Central memory CD8-positive, alpha-beta T cell (primary cell): ENCODE measurements around the gene DNAJC15.

ENCODE experiments used
- ATAC-seq: fragments of 150-1000 bp; cut with Tn5 transposase; replicated peaks from 2 replicates; pipeline ENCODE4 v1.10.0; 2022; ENCODE audit warnings: mild to moderate bottlenecking, moderate FRiP score, moderate number of reproducible peaks; ENCODE audit not compliant: poor library complexity, severe bottlenecking; ENCODE audit errors: extremely low read depth
- DNase-seq, 2 donors: peaks; one replicate each; pipeline ENCODE4 v3.0.0; 2021; ENCODE audit warnings: low spot score in 2 of 2
- H3K27ac Mint-ChIP-seq: one replicate; pipeline ENCODE4 v1.8.0; 2022; ENCODE audit warnings: low read depth, mild to moderate bottlenecking, moderate library complexity, mixed read lengths
- H3K27me3 Mint-ChIP-seq: one replicate; pipeline ENCODE4 v1.8.0; 2022; ENCODE audit warnings: mixed read lengths
- H3K36me3 Mint-ChIP-seq: one replicate; pipeline ENCODE4 v1.8.0; 2022; ENCODE audit warnings: mild to moderate bottlenecking, moderate library complexity, mixed read lengths; ENCODE audit not compliant: insufficient read depth
- H3K4me1 Mint-ChIP-seq: one replicate; pipeline ENCODE4 v1.8.0; 2022; ENCODE audit warnings: mixed read lengths
- H3K4me3 Mint-ChIP-seq: one replicate; pipeline ENCODE4 v1.8.0; 2022; ENCODE audit warnings: mild to moderate bottlenecking, moderate library complexity, mixed read lengths
- H3K9me3 Mint-ChIP-seq: one replicate; pipeline ENCODE4 v1.8.0; 2022; ENCODE audit warnings: mixed read lengths

Gene DNAJC15

DNA sequence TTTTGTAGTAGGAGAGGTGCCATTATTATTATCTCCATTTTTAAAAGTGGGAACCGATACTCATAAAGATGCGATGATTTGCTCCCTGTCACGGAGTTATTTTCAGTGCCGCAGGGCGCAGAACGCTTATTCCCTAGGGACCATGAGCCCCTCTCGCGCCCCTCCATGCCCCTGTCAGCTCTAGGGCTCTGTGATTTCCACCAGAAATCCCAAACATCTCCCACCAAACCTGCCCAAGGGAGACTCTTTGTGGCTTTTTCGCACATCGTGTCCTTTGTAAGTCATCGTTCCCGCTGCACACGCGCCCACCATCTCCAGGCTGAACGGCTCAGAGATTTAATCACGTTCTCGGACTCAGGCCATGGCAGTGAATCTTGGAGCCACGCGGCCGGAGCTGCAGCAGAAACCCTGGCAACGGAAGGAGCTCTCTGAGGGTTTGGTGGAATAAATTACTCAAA, 105.1 kb downstream of the DNAJC15 start:
- no peaks in the 10 kb centered on the region for H3K36me3 Mint-ChIP-seq
- H3K4me1 Mint-ChIP-seq = peaks cover 11% of the 10 kb centered on the region
- H3K27ac Mint-ChIP-seq = no peak overlapping the region
- no peaks in the 10 kb centered on the region for H3K27me3 Mint-ChIP-seq
- DNase-seq (no peak), ATAC-seq (no peak)
- H3K4me3 Mint-ChIP-seq = no peak overlapping the region
- no peaks in the 10 kb centered on the region for H3K9me3 Mint-ChIP-seq

GRCh38 chr13:43129066-43129465, 105.7 kb downstream of the DNAJC15 start:
- Mint-ChIP-seq H3K36me3 (no peaks in the 10 kb centered on the region), H3K4me1 (peaks cover 11% of the 10 kb centered on the region), H3K4me3 (no peak overlapping the region), H3K9me3 (no peaks in the 10 kb centered on the region), H3K27me3 (peaks cover 4% of the 10 kb centered on the region), H3K27ac (no peak overlapping the region)
- ATAC-seq (no peak), DNase-seq (no peak)

DNA sequence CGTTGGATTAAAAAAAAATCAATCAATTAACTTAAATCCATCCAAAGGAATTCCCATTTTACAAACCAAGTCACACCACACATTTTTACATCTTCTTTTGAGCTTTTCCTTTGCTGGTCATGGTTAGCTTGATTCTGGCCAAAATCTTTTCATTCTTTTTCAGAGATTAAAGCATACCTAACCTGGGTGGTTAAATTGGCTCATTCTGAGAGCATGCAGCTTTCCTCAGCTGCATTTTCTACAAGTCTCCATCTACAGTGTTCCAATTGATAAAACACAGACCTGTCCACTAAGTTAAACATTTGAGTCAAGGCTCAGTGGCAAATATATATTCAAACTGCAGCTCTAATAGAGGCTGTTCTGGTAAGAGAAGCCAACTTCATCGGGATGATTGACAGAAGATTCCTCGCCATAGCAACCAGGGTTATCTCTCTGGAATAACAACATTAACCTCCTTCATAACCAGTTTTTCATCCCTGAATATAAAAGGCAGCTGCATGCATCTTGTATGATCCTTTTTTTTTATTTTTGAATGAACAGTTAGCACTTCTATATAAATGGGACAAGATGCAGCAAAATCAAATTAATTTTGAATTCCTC, 106.2 kb downstream of the DNAJC15 start:
- Mint-ChIP-seq H3K27ac (no peak overlapping the region), H3K27me3 (peaks cover 10% of the 10 kb centered on the region), H3K4me3 (no peak overlapping the region), H3K9me3 (no peaks in the 10 kb centered on the region), H3K36me3 (no peaks in the 10 kb centered on the region), H3K4me1 (peaks cover 11% of the 10 kb centered on the region)
- DNase-seq = no peak
- no peak for ATAC-seq

GRCh38 chr13:43132257-43132656, 108.9 kb downstream of the DNAJC15 start:
- Mint-ChIP-seq H3K36me3 (no peaks in the 10 kb centered on the region), H3K27ac (no peak overlapping the region), H3K27me3 (peaks cover 22% of the 10 kb centered on the region), H3K4me3 (no peak overlapping the region), H3K4me1 (peaks cover 11% of the 10 kb centered on the region), H3K9me3 (no peaks in the 10 kb centered on the region)
- DNase-seq (no peak), ATAC-seq (no peak)

DNA sequence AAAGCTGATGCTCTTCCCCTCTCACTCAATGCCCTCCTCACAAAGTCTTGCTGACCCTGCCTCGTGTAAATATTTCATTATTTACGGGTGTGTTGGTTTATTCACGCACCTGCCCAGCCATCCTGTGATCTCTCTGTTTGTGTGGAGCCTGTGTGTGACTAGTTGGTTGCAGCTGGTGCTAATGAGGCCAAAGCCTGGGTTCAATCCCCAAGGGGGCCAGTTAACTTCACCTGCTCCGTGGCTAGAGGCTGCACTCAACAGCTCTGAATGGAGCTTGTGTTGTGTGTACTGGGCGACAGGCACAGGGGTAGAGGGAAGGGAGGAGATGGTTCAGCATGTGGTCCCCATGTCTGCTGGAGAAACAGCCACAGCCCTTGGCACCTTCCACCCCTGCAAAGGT, 109.5 kb downstream of the DNAJC15 start:
- Mint-ChIP-seq H3K36me3 (no peaks in the 10 kb centered on the region), H3K27me3 (peaks cover 29% of the 10 kb centered on the region), H3K9me3 (no peaks in the 10 kb centered on the region), H3K4me3 (no peak overlapping the region), H3K4me1 (peaks cover 5% of the 10 kb centered on the region), H3K27ac (no peak overlapping the region)
- ATAC-seq (no peak), DNase-seq (no peak)

- peaks cover 37% of the 10 kb centered on the region for H3K27me3 Mint-ChIP-seq
- H3K27ac Mint-ChIP-seq = no peak overlapping the region
- H3K36me3 Mint-ChIP-seq = no peaks in the 10 kb centered on the region
- no peaks in the 10 kb centered on the region for H3K9me3 Mint-ChIP-seq
- H3K4me3 Mint-ChIP-seq = no peak overlapping the region
- ATAC-seq = no peak
- no peak for DNase-seq
- H3K4me1 Mint-ChIP-seq = no peaks in the 10 kb centered on the region
These were observed 110.4 kb downstream of the DNAJC15 start for GRCh38 chr13:43133792-43134191.

DNA sequence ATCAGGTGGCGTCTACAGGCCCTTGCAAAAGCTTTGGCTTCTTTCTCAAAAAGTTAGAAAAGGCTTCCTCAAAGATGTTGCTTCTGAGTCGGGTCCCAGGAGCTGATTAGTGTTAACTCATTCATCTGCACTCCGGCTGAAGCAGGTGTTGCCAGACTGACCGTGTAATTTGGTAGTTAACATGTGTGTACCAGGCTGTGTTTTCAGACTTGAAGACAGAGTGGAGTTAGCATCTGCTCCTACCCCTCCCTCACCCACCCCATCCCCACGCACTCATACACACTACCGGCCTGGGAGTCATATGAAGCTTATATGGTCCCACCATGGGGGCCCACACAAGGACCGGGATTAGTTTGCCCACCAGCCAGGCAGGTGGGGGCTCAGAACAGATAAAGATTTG, 111.5 kb downstream of the DNAJC15 start:
- no peak for DNase-seq
- H3K4me1 Mint-ChIP-seq = no peaks in the 10 kb centered on the region
- no peak for ATAC-seq
- H3K4me3 Mint-ChIP-seq = no peak overlapping the region
- no peaks in the 10 kb centered on the region for H3K9me3 Mint-ChIP-seq
- peaks cover 37% of the 10 kb centered on the region for H3K27me3 Mint-ChIP-seq
- no peaks in the 10 kb centered on the region for H3K36me3 Mint-ChIP-seq
- H3K27ac Mint-ChIP-seq = no peak overlapping the region

GRCh38 chr13:43135516-43135915, 112.1 kb downstream of the DNAJC15 start:
- H3K4me3 Mint-ChIP-seq = no peak overlapping the region
- no peak for DNase-seq
- no peaks in the 10 kb centered on the region for H3K36me3 Mint-ChIP-seq
- H3K4me1 Mint-ChIP-seq = no peaks in the 10 kb centered on the region
- ATAC-seq = no peak
- H3K27me3 Mint-ChIP-seq = peaks cover 37% of the 10 kb centered on the region
- H3K27ac Mint-ChIP-seq = no peak overlapping the region
- H3K9me3 Mint-ChIP-seq = no peaks in the 10 kb centered on the region

- no peaks in the 10 kb centered on the region for H3K36me3 Mint-ChIP-seq
- H3K27ac Mint-ChIP-seq = no peak overlapping the region
- peaks cover 37% of the 10 kb centered on the region for H3K27me3 Mint-ChIP-seq
- ATAC-seq (no peak), DNase-seq (no peak)
- no peaks in the 10 kb centered on the region for H3K9me3 Mint-ChIP-seq
- no peaks in the 10 kb centered on the region for H3K4me1 Mint-ChIP-seq
- H3K4me3 Mint-ChIP-seq = no peak overlapping the region
These were observed 113.7 kb downstream of the DNAJC15 start for GRCh38 chr13:43136920-43137575.

GRCh38 chr13:43139211-43139610, 115.8 kb downstream of the DNAJC15 start:
- DNase-seq (no peak), ATAC-seq (no peak)
- Mint-ChIP-seq H3K27me3 (peaks cover 32% of the 10 kb centered on the region), H3K4me1 (no peaks in the 10 kb centered on the region), H3K27ac (no peak overlapping the region), H3K4me3 (no peak overlapping the region), H3K36me3 (no peaks in the 10 kb centered on the region), H3K9me3 (no peaks in the 10 kb centered on the region)

DNA sequence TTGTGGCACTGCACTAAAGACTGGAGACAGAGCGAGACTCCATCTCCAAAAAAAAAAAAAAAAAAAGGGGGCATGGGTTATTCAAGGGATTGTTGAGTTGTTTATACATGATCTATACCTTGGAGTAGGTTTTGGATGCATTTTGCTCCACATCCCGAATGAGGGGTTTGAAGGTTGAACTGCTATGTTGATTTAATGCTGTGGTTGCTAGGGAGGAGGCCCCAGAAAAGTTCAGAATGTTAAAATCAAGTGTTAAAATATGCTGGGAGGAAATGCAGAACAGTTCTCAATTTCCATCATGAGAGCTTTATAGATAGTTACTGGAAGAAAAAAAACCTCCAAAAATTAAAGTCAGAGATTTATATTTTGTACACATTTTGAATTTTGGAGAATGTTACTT, 116.5 kb downstream of the DNAJC15 start:
- no peak for DNase-seq
- Mint-ChIP-seq H3K27ac (no peak overlapping the region), H3K9me3 (no peaks in the 10 kb centered on the region), H3K36me3 (no peaks in the 10 kb centered on the region), H3K4me1 (no peaks in the 10 kb centered on the region), H3K4me3 (no peak overlapping the region), H3K27me3 (peaks cover 25% of the 10 kb centered on the region)
- no peak for ATAC-seq

DNA sequence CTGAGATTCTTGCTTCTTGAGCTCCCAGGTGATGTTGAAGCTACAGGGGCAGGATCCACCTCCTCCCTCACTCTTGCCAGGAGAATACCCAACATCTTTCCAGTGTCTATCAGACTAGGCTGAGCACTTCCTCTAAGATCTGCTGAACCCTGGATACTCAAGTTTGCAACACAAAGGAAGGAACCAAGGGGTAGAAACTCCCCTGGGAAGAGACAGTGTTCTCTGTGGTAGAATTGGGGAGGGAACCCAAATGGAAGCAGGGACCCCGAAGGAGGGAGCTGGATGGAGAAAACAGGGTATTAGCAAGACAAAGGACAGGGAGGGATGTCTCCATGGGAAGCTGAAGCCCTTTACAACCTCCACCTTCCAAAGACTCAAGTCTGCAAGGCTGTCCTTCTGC, 117.6 kb downstream of the DNAJC15 start:
- Mint-ChIP-seq H3K27ac (no peak overlapping the region), H3K4me1 (no peaks in the 10 kb centered on the region), H3K36me3 (no peaks in the 10 kb centered on the region), H3K27me3 (peaks cover 22% of the 10 kb centered on the region), H3K4me3 (no peak overlapping the region), H3K9me3 (no peaks in the 10 kb centered on the region)
- no peak for ATAC-seq
- no peak for DNase-seq

DNA sequence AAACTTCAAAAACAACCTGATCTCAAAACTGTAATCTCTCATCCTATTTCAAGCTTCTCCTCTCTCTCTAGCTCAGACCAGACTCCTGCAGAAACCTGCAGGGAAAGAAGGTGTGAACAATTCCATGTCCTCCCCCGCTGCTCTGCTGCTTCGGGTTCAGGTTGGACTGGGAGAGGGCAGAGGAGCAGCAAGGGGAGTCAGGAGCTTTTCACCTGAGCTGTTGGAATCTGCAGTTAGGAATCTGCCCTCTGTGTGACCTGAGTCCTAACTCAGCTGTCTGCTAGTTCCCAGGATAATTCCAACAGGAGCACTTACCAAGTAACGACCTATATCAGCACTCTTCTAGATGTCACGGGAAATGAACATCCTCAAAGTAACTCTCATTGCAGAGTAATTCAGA, 118.3 kb downstream of the DNAJC15 start:
- H3K27ac Mint-ChIP-seq = no peak overlapping the region
- peaks cover 29% of the 10 kb centered on the region for H3K27me3 Mint-ChIP-seq
- no peaks in the 10 kb centered on the region for H3K9me3 Mint-ChIP-seq
- DNase-seq = no peak
- no peaks in the 10 kb centered on the region for H3K36me3 Mint-ChIP-seq
- no peak overlapping the region for H3K4me3 Mint-ChIP-seq
- no peaks in the 10 kb centered on the region for H3K4me1 Mint-ChIP-seq
- ATAC-seq = no peak
